Fibroblast of gingiva (primary cell): ENCODE measurements around the gene C5orf58.
A peak's percentile ranks its signal among the peaks of the same experiment; 100 is the strongest.
"Not testable (repeated sequence)": the region's sequence is repeated elsewhere in the genome, so short reads cannot be mapped to it uniquely, and the experiment has no call there.

Experiments
- DNase-seq: peaks from one replicate; pipeline ENCODE4 v3.0.0-alpha.2; 2011; ENCODE audit warnings: low read depth

The C5orf58 gene

DNA sequence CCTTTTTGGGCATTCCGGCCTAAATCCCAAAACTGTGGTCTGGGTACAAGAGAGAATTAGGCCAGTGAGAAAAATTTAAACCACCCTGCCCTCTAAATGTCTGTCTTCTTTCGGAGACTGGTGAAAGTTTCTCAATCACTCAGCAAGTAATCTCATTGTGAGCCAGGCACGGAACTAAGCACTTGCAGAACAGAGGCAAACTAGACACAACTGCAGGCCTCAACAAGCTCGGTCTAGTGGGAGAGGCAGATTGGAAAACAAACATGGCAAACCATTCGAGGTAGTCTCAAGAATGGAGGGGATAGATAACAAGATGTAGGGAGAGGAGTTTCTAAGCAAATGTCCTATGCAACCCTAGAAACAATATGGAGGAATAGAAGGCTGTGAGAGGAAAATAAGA is 8.9 kb upstream of the C5orf58 start:
- DNase-seq: no peak

DNA sequence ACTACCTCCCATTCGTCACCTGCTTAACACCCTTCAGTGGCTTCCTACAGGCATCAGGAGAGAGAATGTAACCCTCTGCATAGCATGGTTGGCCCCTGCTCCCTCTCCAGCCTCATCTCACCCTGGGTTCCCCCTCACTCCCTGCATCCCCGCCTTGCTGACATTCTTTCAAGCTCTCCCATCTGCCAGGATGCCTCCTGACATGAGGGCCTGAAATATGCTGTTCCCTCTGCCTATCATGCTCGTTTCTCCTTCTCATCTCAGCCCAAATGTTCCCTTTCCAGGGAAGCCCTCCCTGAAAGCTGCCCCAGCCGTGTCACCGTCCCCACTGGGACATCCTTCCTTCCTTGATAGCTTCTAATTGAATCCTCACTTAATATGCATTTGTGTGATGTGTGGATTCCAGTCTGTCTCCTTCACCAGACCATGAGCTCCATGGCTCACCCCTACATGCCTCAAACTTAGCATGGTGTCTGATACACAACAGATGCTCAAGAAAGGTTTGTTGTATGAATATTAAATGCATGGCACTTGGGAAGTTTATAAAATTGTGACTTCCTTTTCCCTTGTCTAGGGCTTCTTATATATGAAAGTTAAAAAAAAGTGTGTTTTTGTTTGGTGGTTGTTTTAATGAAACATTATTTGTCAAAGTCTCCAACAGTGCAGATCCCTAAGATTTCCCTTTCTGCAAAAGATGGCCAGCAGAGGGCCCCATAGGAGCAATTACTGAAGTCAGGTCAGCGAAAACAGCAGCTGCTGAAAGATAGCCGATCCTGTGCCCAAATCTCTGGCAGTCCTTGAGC is 7.3 kb upstream of the C5orf58 start:
- DNase-seq: peak; percentile 63

DNA sequence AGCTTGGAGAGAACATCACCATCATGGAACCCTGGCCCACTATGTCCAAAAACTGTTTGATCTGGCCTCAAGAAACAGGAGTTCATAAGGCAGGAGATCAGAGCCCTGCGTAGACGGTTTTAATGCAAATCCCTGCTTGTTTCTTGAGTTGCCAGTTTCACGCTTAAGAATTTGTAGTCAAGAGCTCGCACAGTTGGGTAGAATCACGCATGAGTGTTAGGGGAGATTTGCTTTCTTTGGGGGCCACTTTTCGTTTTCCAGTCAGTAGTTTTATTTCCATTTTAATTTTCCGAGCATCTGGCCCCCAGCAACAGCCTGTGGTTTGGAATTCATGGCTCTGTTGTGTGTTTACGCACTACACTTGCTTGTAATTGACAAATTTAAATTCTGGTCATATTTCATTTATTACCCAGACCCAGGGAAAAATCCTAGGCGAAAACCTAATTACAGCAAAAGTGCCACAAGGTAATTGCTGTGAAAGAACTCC is 6.6 kb upstream of the C5orf58 start:
- DNase-seq: no peak

DNA sequence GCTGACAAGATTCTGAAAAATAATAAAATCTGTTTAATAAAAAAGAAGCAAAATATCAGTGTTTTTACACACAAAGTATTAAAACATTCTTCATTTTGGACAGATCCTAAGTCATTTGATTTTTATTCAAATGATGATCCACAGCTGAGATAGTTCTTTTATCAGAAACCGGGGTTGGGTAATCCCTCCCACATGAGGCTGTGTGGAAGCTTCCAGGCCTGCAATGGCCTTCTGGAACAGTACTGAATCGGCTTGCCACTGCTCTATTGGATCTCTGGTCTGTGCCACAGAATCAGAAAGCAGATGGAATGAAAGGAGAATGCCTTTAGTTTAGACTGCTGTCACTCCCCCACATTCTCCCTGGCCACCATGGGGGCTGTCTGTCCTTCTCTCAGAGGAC is 6.1 kb upstream of the C5orf58 start:
- DNase-seq: no peak

DNA sequence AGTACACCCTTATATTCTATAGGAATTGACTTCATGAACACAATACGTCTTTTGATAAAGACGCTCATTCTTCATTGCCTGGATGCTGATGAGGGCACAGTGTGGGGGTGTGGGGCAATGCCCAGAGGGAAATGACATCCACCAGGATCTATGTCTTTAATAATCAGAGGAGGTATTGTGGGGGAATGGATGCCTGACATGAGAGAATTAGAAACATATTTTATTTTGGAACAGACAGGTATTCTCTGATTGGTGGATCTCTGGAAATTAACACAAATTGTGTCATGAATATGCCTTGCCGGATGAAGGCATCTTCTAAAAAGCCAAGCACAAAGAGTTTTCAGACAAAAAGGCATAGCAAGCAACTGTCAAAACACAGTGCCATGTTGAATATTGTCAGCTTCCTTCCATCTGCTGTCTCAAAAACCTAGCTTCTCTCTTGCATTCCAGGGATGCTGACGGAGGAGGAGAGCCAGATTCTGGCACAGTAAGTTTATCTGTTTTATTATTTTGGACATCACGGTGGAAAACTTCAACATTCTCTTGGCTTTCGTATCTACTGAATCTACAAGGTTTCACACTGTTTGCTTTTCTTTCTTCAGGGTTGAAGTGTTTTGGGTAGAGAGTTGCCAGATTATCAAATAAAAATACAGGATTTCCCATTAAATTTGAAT is 3.9 kb upstream of the C5orf58 start:
- DNase-seq: no peak

DNA sequence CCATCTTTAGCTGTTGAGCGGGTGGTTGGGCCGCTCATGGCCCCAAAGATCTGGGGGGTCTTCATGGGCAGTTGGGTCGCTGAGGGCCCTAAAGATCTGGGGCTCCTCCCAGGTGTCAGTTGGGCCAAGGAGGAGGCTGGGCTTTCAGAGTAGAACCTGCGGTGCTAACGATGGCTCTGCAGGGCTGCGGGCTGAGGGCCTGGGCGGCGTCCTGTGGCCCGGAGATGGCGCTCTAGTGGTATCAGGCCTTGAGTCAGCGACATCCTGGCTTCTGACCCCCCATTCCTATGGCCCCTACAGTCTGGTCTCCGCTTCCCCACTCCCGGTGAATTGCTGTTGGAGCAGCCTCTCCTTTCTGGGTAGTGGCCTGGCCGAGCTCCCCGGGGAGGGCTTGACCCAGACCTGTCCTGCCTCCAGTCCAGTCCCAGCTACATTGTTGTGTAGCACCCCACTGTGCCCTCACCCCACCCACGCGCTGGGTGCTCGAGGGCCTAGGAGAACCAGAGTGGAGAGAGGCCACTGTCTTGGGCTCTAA is 640 bp downstream of the C5orf58 start:
- DNase-seq: no peak

DNA sequence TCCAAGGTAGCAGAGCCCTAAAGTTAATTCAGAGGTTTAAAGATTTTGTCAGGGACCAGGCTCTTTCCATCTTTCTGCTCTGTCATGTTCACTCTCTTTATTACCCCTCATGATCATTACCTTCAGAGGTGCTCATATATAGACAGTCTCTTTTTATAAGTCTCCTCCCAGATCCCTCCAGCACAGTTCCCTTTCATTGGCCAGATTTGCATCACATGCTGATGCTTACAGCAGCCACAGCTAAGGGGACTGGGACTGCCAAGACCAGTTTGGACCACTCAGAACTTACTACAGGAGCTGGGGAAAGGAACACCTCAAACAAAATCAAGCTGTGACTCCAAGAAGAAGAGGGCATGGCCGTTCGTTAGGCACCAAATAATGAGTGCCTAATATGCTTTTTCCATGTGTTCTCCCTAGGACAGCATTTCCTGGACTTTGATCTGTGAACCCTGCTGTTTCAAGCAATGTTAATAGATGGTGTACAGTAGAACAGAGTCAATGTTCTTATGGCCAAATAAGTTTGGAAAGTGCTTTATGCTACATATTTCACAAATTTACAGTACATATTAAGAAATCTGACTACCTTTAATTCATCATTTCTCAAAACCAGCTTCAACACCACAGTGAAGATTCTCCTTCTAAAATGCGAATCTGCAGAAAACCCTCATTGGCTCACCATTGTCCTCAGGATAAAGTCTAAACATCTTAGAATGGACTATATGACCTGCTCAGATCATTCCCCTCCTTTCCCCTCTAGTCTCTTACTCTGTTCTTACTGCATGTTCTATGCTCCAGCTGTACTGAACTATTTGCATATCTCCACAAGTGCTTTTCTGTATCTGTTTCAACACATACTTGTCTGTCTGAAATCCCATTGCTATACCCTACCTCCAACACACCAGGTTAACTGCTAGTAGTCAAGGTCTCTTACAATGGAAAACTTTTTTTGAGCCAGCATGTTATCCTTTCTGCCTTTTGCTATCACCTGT is 3.4 kb downstream of the C5orf58 start:
- no peak for DNase-seq

DNA sequence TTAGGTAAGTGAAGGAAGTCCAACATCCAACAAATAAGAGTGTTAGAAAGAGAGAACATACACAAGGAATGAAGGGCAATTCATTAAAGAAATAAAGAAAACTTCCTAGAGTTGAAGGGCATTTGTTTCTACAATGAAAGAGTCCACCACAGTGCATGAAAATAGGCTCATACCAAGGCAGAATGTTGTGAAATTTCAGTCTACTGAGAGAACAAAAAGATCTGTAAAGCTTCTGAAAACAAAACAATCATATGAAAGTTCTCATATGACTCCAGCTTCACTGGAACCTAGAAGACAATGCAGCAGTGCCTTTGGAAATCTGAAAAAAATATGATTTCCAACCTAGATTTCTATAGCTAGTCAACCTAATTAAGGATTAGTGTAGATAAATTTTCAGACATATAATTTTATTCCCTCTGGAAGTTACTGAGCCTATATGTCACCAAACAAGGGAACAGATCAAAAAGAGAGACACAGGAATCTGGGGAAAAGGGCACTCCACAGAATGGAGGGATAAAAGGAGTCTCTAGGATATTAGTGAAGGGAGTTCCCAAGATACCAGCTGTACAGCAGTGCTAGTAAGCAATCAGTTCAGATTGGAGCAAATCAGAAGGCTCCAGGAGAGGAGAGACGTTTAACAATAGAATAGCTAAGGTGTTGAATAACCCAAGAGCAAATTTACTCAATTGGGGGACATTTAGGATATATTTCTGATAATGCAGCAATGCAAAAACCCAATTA is 5.8 kb downstream of the C5orf58 start:
- DNase-seq: peak; percentile 23

DNA sequence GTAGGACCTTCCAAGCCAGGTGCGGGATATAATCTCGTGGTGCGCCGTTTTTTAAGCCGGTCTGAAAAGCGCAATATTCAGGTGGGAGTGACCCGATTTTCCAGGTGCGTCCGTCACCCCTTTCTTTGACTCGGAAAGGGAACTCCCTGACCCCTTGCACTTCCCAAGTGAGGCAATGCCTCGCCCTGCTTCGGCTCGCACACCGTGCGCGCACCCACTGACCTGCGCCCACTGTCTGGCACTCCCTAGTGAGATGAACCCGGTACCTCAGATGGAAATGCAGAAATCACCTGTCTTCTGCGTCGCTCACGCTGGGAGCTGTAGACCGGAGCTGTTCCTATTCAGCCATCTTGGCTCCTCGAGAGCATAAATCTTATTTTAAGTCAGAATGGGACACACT is 12.7 kb downstream of the C5orf58 start:
- not testable (repeated sequence) for DNase-seq

DNA sequence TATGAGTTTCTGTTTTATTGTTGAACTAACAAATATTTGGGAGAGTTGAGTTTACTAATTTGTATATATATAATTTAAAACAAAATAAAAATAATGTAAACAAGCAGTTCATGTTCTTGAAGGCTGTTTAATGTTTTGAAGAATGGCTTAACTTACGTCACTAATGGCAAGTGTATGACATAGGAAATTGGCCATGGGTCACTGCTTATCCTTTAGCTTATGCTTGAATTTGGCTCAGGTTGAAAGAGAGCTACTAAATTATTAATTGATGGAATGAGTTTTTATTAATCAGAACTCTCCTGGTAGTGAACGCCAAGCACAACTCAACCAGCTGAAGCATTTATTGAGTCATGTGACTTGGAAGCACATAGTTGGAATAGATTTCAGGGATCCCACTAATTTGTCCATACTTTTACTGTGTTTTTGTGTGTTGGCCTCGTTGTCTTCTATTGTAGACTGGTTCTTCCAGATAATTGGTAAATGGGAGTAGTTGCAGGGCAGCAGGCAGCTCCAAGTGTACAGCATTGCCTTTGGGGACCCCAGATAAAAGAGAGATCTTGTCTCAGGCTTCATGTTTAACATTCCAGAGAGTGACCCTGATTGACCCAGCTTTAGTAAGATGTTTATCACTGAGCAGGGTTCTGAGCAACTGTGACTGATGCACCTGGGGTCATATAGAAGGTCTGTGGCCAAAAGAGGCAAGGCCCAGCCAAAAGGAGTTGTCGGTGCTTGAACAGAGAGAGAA is 13.5 kb downstream of the C5orf58 start:
- DNase-seq: no peak

DNA sequence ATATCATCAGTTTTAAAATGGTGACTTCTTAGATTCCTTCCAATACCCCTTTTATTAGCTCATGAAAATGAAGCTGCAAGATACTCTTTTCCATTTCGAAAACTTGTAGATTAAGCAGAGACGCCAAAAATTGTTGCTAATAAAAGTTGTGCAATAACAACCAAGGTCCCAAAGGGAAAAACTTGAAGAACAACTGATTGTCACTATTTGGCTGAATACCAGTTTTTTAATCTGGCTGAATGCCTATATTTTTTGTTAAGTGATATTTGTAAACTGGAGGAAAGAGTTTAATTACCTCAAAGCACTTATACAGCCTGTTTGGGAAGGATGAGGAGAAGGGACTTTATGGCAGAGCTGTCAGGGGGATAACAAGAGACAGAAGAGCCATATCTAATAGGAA is 14.6 kb downstream of the C5orf58 start:
- no peak for DNase-seq

DNA sequence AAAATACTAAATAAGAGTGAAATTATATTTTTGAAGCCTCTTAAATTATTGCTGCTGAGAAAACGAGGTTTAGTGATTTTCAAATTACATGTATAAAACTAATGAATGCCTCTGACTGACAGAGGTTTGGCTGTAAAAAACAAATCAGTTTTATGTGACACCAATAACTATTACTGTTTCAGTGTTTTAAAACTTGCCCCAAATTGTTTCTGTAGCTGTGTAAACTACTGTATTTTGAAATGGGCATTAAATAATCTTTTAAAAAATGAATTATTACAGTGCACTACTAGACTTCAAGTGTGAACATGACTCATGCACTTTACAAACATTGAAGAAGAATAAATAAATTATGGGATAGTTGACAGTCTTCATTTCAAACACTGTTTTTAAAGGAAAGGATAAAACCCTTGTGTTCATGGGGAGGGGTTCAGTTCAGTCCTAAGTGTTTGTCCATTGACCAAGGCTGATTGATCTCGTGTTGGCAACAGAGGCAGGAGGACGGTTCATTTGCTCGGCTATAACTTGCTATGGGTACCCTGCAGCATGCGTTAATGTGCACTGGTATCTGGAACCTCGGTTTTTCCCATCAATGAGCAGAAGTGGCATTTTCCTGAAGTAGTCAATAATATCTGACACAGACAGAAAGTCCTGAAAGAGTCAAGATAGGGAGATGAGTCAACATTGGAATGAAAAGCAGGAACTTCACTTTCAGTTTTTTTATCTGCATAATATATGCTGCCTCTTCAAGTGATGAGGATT is 15.6 kb downstream of the C5orf58 start:
- DNase-seq: no peak

DNA sequence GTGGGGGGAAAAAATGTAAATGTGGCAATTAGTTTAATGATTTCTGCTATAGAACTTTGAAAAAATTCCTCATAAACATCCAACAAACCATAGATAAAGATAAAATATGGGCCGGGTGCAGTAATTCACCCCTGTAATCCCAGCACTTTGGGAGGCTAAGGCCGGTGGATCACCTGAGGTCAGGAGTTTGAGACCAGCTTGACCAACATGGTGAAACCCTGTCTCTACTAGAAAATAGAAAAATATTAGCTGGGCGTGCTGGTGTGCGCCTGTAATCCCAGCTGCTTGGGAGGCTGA is 16.1 kb downstream of the C5orf58 start:
- DNase-seq: not testable (repeated sequence)

DNA sequence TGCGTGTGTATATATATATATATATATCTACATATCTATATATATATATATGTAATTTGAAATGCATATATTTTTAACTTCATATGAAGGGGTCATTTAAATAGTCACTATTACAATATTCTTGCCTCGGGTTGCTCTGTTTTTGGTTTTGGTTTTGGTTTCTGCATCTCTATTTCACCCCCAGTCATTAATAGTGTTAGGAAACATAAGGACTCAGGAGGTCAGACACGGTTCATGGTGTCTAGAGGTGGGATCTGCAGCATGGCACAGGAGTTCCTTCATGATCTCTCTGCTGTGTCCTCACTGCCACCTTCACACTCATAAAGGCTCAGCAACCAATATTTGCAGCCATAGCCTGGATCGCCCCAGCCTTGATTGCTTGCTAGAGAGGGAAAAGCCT is 16.6 kb downstream of the C5orf58 start:
- DNase-seq: no peak

DNA sequence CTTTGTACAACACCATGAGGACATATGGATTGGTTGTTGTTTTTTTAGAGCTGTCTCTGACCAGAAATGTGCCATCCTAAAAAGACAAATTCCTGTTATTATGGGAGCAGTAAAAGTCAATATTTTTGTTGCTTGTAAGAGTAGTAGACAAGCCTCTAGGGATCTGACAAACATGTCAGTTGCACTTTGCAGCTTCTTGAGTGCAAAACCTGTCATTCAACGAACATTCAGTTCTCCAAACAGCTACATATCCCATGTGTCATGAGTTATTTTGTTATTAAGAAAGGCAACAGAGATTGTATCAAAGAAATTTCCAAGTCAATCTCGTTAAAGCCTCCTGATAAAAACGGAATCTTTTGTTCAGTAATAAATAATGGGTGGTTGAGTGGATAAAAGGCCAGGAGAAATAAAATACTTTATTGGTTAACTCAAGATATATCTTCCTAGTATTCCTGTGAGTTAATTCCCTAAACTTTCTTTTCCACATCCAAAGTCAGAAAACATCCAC is 18.1 kb downstream of the C5orf58 start:
- DNase-seq: no peak

DNA sequence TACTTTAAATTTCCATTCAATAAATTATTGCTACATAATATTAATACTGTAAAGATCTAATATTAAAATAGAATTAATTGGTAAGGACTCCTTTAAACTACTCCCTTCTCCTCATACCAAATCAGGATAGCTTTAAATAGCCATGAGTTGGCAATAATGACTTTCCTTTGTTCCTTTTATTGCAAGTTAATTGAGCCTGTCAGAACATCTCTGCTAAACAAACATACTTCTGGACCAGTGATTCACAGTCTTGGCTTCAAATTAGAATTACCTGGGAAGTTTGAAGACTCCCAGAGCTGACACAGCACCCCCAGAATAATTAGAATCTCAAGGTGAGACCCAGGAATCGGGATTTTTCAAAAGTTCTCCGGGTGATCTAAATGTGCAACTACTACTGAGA is 18.7 kb downstream of the C5orf58 start:
- DNase-seq: no peak

DNA sequence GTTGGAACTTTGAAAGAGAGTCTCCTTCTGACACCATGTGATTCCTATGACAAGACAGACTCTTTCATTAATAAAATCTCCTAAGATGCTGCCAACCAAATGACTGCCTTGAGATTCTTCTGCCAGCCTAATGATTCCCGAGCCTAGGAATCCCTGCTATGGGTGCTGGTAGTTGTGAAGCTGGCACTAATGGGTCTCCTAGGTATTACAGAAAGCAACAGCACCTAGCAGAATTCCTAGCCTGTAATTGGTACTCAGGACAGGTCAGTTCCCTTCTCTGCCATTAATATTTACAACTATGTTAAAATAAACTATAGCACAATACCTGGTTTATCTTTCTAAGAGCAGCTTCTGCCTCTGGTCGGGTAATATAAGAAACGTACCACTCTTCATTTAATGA is 19.3 kb downstream of the C5orf58 start:
- DNase-seq: no peak

DNA sequence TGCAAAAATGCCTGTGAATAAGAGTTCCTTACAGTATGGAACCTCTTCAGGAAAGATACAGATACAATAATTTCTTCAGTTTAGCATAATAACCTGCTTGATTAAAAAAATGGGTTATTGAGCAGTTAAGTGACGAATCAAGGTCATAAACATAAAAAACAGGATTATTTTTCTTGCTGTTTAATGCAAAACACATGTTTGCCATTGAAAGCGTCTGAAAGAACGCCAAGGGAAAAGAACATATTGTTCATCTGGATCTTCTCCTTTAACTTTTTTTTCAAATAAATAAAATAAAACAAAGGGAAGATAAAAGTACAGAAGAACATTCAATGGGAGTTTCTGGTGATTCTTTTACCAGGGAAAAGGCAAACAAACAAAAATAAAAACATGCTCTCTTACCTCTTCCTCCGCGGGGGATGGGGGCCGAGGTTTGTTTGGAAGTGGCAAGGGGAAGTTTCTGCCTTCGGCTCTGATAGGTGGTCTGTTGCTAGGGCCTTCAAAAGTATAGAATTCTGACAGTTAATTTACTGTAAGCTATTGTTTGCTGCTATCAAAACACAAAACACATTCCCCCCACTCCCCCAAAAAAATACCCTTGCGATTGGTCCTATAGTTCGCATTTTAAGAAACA is 20.1 kb downstream of the C5orf58 start:
- peak; percentile 66 for DNase-seq

DNA sequence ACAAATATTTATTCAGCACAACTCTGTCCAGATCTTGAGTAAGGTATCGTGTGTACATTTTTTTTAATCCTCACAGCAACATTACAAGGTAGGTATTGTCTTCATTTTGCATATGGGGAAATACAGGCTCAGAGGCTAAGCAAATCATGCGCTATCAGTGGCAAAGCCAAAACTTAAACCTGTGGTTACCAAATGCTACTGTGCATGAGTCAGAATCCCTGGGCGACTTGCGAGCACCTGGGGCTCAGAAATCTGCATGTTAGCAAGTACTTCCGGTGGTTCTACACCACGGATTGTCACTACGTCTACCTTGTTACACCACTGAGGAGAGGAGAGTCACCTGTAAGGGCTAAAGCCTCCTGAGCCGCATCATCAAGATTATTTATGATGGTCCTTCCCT is 21.3 kb downstream of the C5orf58 start:
- DNase-seq: no peak
